Measurements from ENCODE around the gene CTSL.

The CTSL gene

GRCh38 chr9:87683751-87684626 lies 41.9 kb upstream of the CTSL start:
- Histone ChIP-seq H3K9me3 (replicated peaks in 1 of 11) (peaks cover 0 to 6% (median 0%) of the 10 kb centered on the region in 11 experiments; a peak in 4 of 22 replicates), H3K36me3 (peaks cover 0 to 21% (median 0%) of the 10 kb centered on the region in 11 experiments; a peak in 6 of 22 replicates), H3K27ac (peak overlapping the region in 2 of 11 experiments; percentile 71 to 79; a peak in 3 of 22 replicates), H3K4me2 (peak overlapping the region in 5 of 11 experiments; percentile 5 to 93 (median 83); a peak in 6 of 22 replicates), H3K4me3 (no peak overlapping the region), H4K20me1 (no peaks in the 10 kb centered on the region), H3K4me1 (peaks cover 13 to 78% (median 18%) of the 10 kb centered on the region in 10 experiments), H3K9ac (peak overlapping the region in 1 of 11 experiments; percentile 38; a peak in 1 of 22 replicates), H3K27me3 (no peaks in the 10 kb centered on the region)
- no peak for TF ChIP-seq Cebpa-rat (IDR thresholded peaks at IDR 0.05)

GRCh38 chr9:87684627-87685219 lies 41.2 kb upstream of the CTSL start:
- no peak overlapping the region for H3K4me3 ChIP-seq
- H3K36me3 ChIP-seq, result peaks cover 0 to 28% (median 0%) of the 10 kb centered on the region in 11 experiments; a peak in 6 of 22 replicates
- no peaks in the 10 kb centered on the region for H3K27me3 ChIP-seq
- no peaks in the 10 kb centered on the region for H4K20me1 ChIP-seq
- no peak for TF ChIP-seq Cebpa-rat (IDR thresholded peaks at IDR 0.05)
- H3K4me1 ChIP-seq, result peaks cover 13 to 70% (median 18%) of the 10 kb centered on the region in 10 experiments
- peak overlapping the region in 4 of 11 experiments; percentile 78 to 93 (median 84); a peak in 7 of 22 replicates for H3K4me2 ChIP-seq
- H3K9ac ChIP-seq, result peak overlapping the region in 3 of 11 experiments; percentile 44 to 67 (median 67); a peak in 2 of 22 replicates
- H3K9me3 ChIP-seq (replicated peaks in 1 of 11), result peaks cover 0 to 14% (median 0%) of the 10 kb centered on the region in 11 experiments; a peak in 6 of 22 replicates
- H3K27ac ChIP-seq, result peak overlapping the region in 4 of 11 experiments; percentile 67 to 79 (median 72); a peak in 7 of 22 replicates

GRCh38 chr9:87685441-87685840 lies 40.5 kb upstream of the CTSL start:
- no peaks in the 10 kb centered on the region for H3K27me3 ChIP-seq
- H4K20me1 ChIP-seq, result no peaks in the 10 kb centered on the region
- peaks cover 0 to 35% (median 0%) of the 10 kb centered on the region in 11 experiments; a peak in 6 of 22 replicates for H3K36me3 ChIP-seq
- peak overlapping the region in 4 of 11 experiments; percentile 67 to 79 (median 72); a peak in 8 of 22 replicates for H3K27ac ChIP-seq
- 0 out of 20 replicates have a peak overlapping the region, but pooled peaks of 1 of the 10 experiments have one; percentile 3 for H3K4me3 ChIP-seq
- H3K4me2 ChIP-seq, result peak overlapping the region; percentile 15 to 93 (median 55)
- H3K9me3 ChIP-seq (replicated peaks in 1 of 11), result peaks cover 0 to 21% (median 0%) of the 10 kb centered on the region in 11 experiments; a peak in 6 of 22 replicates
- no peak for TF ChIP-seq Cebpa-rat (IDR thresholded peaks at IDR 0.05)
- H3K4me1 ChIP-seq, result peaks cover 13 to 70% (median 18%) of the 10 kb centered on the region in 10 experiments
- H3K9ac ChIP-seq, result peak overlapping the region in 3 of 11 experiments; percentile 44 to 67 (median 67); a peak in 4 of 22 replicates

- Histone ChIP-seq H3K4me3 (peak overlapping the region in 4 of 10 experiments; percentile 0 to 57 (median 50); a peak in 6 of 20 replicates), H3K27me3 (no peaks in the 10 kb centered on the region), H3K4me2 (peak overlapping the region; percentile 15 to 93 (median 55)), H4K20me1 (no peaks in the 10 kb centered on the region), H3K4me1 (peaks cover 13 to 70% (median 18%) of the 10 kb centered on the region in 10 experiments), H3K36me3 (peaks cover 0 to 41% (median 0%) of the 10 kb centered on the region in 11 experiments; a peak in 6 of 22 replicates), H3K9me3 (replicated peaks in 1 of 11) (peaks cover 0 to 27% (median 0%) of the 10 kb centered on the region in 11 experiments; a peak in 6 of 22 replicates), H3K9ac (peak overlapping the region in 3 of 11 experiments; percentile 55 to 67 (median 67); a peak in 6 of 22 replicates), H3K27ac (peak overlapping the region in 6 of 11 experiments; percentile 22 to 79 (median 69); a peak in 11 of 22 replicates)
- no peak for TF ChIP-seq Cebpa-rat (IDR thresholded peaks at IDR 0.05)
These were observed 39.9 kb upstream of the CTSL start for GRCh38 chr9:87685871-87686519.

- Histone ChIP-seq H4K20me1 (no peaks in the 10 kb centered on the region), H3K9me3 (replicated peaks in 1 of 11) (peaks cover 0 to 31% (median 0%) of the 10 kb centered on the region in 11 experiments; a peak in 6 of 22 replicates), H3K36me3 (peaks cover 0 to 42% (median 0%) of the 10 kb centered on the region in 11 experiments; a peak in 6 of 22 replicates), H3K27ac (peak overlapping the region in 5 of 11 experiments; percentile 44 to 79 (median 71); a peak in 10 of 22 replicates), H3K4me1 (peaks cover 13 to 65% (median 18%) of the 10 kb centered on the region in 10 experiments), H3K4me3 (peak overlapping the region in 4 of 10 experiments; percentile 0 to 57 (median 50); a peak in 6 of 20 replicates), H3K27me3 (no peaks in the 10 kb centered on the region), H3K9ac (peak overlapping the region in 3 of 11 experiments; percentile 55 to 67 (median 67); a peak in 6 of 22 replicates), H3K4me2 (peak overlapping the region in 10 of 11 experiments; percentile 43 to 93 (median 62); a peak in 20 of 22 replicates)
- no peak for TF ChIP-seq Cebpa-rat (IDR thresholded peaks at IDR 0.05)
These were observed 39.3 kb upstream of the CTSL start for GRCh38 chr9:87686520-87687090.

GRCh38 chr9:87687207-87687606 lies 38.7 kb upstream of the CTSL start:
- peak overlapping the region in 3 of 11 experiments; percentile 31 to 67 (median 55); a peak in 4 of 22 replicates for H3K9ac ChIP-seq
- peaks cover 0 to 43% (median 0%) of the 10 kb centered on the region in 11 experiments; a peak in 6 of 22 replicates for H3K36me3 ChIP-seq
- H3K27me3 ChIP-seq, result no peaks in the 10 kb centered on the region
- H3K4me1 ChIP-seq, result peaks cover 13 to 64% (median 18%) of the 10 kb centered on the region in 10 experiments
- peak overlapping the region in 3 of 10 experiments; percentile 47 to 57 (median 52); a peak in 6 of 20 replicates for H3K4me3 ChIP-seq
- TF ChIP-seq Cebpa-rat (IDR thresholded peaks at IDR 0.05), result no peak
- peak overlapping the region in 4 of 11 experiments; percentile 78 to 93 (median 84); a peak in 7 of 22 replicates for H3K4me2 ChIP-seq
- H3K9me3 ChIP-seq (replicated peaks in 1 of 11), result peaks cover 0 to 37% (median 0%) of the 10 kb centered on the region in 11 experiments; a peak in 7 of 22 replicates
- H3K27ac ChIP-seq, result peak overlapping the region in 3 of 11 experiments; percentile 67 to 79 (median 71); a peak in 5 of 22 replicates
- H4K20me1 ChIP-seq, result no peaks in the 10 kb centered on the region

GRCh38 chr9:87694236-87694755 lies 31.6 kb upstream of the CTSL start:
- H3K27me3 ChIP-seq, result no peaks in the 10 kb centered on the region
- 0 out of 20 replicates have a peak overlapping the region, but pooled peaks of 1 of the 10 experiments have one; percentile 7 for H3K4me3 ChIP-seq
- no peak overlapping the region for H3K27ac ChIP-seq
- H3K4me2 ChIP-seq, result peak overlapping the region in 2 of 11 experiments; percentile 33 to 34; a peak in 5 of 22 replicates
- peaks cover 0 to 66% (median 0%) of the 10 kb centered on the region in 10 experiments; a peak in 5 of 20 replicates for H3K4me1 ChIP-seq
- H4K20me1 ChIP-seq, result peaks cover 0 to 28% (median 0%) of the 10 kb centered on the region in 11 experiments; a peak in 3 of 22 replicates
- H3K9ac ChIP-seq, result no peak overlapping the region
- TF ChIP-seq Cebpa-rat (IDR thresholded peaks at IDR 0.05), result no peak
- peaks cover 17 to 51% (median 22%) of the 10 kb centered on the region in 11 experiments for H3K9me3 ChIP-seq (replicated peaks in 1 of 11)
- peaks cover 0 to 94% (median 0%) of the 10 kb centered on the region in 11 experiments; a peak in 6 of 22 replicates for H3K36me3 ChIP-seq
